Colon (tissue), 2 donors: Measurements from ENCODE around the gene ANKDD1B.
"Not testable (repeated sequence)": the region's sequence is repeated elsewhere in the genome, so short reads cannot be mapped to it uniquely, and the experiment has no call there.

Experiments
- FAIRE-seq: peaks from 2 replicates; lab custom pipeline; 2012; peaks lifted over from hg19 to GRCh38; lab: Jason Lieb, UNC
- donor health status: control.
- donor health status: control.

The ANKDD1B gene

DNA sequence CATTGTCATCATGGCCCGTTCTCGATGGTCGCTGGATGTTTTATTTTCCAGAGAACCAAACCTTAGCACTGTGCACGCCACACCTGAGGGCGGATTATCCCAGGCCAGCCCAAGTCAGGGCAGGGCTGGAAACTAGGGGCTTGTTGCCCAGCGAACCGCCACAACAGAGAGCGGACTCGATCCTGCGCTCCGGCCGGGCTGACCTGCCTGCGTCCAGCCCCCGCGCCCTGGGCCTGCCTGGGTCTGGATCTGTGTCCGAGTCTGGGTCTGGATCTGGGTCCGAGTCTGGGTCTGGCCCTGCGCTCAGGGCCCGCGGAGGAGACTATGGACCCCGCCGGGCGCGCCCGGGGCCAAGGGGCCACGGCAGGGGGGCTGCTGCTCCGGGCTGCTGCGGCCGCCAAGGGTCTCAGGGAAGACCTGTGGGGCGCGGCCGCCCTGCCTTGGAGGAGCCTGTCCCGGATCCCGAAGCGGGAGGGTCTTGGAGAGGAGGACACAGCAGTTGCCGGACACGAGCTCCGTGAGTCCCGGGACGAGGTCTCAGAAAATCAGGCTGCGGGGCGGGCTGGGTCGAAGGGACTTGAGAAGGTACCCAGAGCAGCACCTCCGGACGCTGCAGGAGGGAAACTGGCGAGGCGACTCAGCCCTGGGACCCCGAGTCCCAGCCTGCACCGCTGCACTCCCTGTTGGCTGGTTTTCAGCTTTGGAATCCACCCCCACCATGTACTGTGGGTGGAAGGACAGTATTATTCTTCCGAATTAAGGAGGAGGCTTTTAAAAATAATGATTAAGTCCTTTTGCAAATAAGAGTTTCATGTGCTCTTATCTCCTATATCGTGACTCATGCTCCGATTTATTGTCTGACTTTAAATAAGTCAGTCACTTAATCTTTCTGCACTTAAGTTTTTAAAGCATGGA, at the start of gene ANKDD1B:
Gene ANKDD1B, plus strand, starts transcription at position 143 of the 915 bp plus-strand sequence. Its CDS starts 182 bp downstream, at position 325.
- no peak for FAIRE-seq

DNA sequence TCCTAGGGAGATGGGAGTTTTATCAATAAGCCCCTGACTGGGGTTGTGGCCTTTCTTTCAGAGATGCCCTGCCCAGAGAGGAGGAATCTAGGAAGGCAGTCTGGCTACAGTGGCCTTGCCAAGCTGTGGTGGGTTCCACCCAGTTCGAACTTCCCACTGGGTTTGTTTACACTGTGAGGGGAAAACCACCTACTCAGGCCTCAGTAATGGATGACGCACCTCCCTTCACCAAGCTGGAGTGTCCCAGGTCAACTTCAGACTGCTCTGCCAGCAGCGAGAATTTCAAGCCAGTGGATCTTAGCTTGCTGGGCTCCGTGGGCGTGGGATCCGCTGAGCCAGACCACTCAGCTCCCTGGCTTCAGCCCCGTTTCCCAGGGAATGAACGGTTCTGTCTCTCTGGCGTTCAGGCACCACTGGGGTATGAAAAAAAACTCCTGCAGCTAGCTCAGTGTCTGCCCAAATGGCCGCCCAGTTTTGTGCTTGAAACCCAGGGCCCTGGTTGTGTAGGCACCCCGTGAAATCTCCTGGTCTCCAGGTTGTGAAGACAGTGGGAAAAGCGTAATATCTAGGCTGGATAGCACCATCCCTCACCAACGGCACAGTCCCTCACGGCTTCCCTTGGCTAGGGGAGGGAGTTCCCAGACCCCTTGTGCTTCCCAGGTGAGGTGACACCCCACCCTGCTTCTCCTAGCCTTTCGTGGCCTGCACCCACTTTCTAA, 45.1 kb upstream of the ANKDD1B start:
- not testable (repeated sequence) for FAIRE-seq

DNA sequence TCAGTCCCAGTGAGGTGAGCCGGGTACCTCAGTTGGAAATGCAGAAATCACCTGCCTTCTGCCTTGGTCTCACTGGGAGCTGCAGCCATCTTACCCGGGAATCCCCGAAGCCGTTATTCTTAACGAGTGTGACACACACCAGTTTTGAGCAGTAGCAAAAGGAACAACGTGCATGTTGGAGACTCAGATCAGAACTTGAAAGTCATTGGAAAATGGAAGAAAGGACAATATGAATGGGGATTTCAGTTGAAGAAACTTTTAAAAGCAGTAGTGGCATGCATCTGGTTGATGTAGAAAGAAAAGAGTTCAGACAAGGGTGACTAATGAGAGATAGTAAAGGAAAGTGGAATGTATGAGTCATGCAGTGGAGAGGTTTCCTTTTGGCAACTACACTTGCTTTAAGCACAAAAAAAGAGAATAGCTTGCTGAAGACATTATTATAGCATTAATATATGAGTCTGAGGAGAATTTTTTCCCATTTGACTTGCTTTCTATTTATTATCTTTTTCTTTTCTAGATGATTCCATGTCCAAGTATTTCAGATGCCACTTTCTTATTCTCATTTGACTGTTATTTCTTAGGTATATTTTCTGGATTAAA, 44.4 kb upstream of the ANKDD1B start:
- no peak for FAIRE-seq

- FAIRE-seq = no peak
Observed at GRCh38 chr5:75567710-75568109, 43.5 kb upstream of the ANKDD1B start.

GRCh38 chr5:75568202-75568601, 43.1 kb upstream of the ANKDD1B start:
- FAIRE-seq = no peak

- FAIRE-seq = no peak
Observed at GRCh38 chr5:75571547-75571946, 39.7 kb upstream of the ANKDD1B start.

DNA sequence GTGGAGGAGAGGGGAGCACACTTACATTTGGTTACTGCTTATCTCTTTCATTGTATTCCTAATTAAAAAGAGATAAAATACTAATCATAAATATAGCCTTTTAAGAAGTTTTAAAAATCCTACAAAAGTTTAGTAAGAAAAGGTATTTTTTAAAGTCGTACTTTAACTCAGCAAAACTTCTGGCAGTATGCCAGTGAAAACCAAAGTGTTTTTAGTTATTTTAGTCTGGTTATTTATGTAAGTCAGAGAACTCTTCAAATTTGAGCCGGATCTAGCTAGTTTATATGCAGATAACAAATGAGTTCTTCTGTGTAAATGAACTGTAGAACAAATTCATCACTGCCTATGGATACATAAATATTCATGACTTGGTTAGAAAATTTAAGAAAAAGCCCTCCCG, 36.5 kb upstream of the ANKDD1B start:
- FAIRE-seq = no peak

DNA sequence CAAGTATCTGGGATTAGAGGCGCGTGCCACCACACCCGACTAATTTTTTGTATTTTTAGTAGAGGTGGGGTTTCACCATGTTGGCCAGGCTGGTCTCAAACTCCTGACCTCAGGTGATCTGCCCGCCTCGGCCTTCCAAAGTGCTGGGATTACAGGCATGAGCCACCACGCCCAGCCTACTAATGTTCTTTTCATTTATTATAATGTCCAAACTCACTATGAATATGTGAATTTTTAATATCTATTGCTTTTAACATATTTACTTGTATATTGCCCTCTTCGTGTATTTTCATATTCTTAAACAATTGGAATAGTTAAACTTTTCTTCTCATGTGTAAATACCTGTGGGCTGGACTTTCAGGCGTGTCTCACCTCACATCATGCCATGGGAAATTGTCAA, 33.0 kb upstream of the ANKDD1B start:
- not testable (repeated sequence) for FAIRE-seq

- FAIRE-seq = no peak
Observed at GRCh38 chr5:75584641-75585040, 26.6 kb upstream of the ANKDD1B start.

DNA sequence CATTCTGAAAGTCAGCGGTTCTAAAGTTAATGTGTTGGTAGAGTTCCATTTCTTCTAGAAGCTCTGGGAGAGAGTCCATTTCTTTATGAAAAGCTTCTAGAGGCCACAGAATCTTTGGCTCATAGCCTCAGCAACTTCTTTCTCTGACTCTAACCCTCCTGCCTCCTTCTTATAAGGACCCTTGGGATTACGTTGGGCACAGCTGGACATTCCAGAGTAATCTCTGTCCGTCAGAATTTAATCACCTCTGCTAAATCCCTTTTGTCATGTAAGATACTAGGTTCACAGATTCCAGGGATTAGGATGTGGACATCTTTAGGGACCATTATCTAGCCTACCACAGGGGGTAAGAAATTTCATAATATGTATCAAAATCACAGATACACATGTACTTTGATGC, 22.6 kb upstream of the ANKDD1B start:
- no peak for FAIRE-seq

- no peak for FAIRE-seq
Observed at GRCh38 chr5:75600535-75600934, 10.7 kb upstream of the ANKDD1B start.

DNA sequence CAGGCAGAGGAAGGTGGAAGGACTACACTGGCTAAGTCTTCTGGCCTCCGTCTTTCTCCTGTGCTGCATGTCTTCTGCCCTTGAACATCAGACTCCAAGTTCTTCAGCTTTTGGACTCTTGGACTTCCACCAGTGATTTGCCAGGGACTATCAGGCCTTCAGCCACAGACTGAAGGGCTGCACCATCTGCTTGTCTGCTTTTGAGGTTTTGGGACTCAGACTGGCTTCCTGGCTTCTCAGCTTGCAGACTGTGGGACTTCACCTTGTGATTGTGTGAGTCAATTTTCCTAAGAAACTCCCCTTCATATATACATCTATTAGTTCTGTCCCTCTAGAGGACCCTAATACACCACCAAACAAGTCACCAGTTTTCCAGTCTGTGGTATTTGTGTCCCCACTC, 9.7 kb upstream of the ANKDD1B start:
- no peak for FAIRE-seq

GRCh38 chr5:75601996-75602395, 9.3 kb upstream of the ANKDD1B start:
- FAIRE-seq = no peak

DNA sequence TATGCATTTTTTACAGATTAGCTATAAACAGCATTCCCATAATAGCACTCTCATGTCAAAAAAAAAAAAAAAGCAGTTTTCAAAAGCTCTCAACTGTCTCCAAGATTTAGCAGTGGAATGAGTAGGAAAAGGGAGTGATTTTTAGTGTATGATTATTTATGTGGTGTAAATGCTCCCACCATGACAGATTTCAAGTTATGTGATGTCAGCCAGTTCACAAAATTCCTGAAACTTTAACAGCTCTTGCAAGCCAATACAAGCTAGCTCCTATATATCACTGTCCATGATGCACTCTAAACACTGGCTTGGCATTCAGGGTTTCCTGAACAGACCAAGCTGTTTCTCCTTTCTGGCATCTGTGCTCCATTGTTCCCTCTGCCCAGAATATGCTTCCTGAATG, 7.9 kb upstream of the ANKDD1B start:
- no peak for FAIRE-seq

DNA sequence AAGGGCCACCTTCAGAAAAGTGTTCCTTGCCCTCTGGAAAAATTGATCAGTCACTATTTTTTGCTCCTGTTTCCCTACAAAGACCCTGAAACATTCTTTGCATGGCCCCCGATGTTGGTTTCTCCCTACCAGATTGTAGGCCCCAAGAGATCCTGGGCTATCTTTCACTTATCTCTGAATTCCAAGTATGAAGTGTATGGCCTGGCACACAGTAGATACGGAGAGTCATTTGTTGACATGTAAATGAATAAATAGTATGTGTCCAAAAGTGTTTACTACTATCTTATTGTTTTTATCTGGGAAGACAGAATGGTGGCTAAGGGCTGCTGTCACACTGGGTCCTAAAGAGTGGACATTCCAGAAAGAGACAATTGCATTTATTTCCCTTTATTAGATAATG, 7.4 kb upstream of the ANKDD1B start:
- FAIRE-seq = no peak

- FAIRE-seq = not testable (repeated sequence)
Observed at GRCh38 chr5:75607341-75607740, 3.9 kb upstream of the ANKDD1B start.

DNA sequence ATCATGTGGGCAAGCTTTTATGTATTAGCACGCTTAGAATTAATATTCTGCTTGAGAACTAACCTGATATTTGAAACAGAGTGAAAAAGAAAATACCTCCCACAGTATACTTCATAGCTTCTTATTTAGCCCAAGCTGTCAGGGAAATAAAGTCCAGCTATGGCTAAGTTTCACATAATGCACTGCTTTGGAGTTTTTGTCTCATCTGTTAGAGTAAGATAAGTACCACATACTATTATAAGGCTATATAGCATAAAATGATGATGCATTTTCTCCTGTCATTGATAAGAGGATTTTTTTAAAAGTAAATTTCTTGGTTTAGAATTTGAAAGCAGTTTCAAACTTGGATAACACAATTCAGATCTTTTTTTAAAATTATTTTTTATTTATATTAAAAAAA, 2.4 kb upstream of the ANKDD1B start:
- no peak for FAIRE-seq

- FAIRE-seq = no peak
Observed at GRCh38 chr5:75610201-75610600, 1.1 kb upstream of the ANKDD1B start.

DNA sequence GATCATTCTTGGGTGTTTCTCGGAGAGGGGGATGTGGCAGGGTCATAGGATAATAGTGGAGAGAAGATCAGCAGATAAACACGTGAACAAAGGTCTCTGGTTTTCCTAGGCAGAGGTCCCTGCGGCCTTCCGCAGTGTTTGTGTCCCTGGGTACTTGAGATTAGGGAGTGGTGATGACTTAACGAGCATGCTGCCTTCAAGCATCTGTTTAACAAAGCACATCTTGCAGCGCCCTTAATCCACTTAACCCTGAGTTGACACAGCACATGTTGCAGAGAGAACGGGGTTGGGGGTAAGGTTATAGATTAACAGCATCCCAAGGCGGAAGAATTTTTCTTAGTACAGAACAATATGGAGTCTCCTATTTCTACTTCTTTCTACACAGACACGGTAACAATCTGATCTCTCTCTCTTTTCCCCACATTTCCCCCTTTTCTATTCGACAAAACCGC, 368 bp upstream of the ANKDD1B start:
- not testable (repeated sequence) for FAIRE-seq

DNA sequence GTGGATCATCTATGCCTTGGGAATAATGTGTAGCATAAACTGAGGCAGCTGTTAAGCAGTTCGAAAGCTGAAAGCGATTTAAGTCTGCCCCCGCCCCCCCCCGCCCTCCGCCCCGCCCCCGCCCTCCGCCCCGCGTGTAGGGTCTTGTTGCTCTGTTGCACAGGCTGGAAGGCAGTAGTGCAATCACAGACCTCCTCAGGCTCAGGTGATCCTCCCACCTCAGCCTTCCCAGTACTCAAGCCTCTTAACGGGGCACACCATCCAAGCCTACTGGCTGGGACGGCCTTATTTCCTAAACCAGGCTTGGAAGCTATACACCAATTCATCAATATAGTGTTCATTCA, 945 bp downstream of the ANKDD1B start:
- FAIRE-seq = no peak

GRCh38 chr5:75612901-75613300, 1.6 kb downstream of the ANKDD1B start:
- FAIRE-seq = no peak

DNA sequence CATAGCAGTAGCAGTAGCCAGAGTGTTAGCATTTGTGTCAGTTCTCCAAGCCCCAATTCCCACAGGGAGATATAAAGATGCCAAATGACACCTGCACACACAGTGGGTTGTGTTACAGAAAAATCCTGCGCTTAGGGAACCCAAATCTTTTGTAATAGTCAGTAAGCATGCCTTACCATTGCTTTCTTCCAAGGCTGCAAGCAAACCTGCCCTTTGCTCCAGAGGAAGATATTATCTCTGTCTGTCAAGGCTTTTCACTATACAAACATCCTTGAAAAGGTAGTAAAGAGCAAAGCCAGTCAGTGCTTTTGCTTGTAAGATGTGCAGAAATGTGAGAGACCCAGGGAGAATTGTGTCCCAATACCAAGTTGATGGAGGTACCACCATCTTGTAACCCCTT, 2.9 kb downstream of the ANKDD1B start:
- no peak for FAIRE-seq

DNA sequence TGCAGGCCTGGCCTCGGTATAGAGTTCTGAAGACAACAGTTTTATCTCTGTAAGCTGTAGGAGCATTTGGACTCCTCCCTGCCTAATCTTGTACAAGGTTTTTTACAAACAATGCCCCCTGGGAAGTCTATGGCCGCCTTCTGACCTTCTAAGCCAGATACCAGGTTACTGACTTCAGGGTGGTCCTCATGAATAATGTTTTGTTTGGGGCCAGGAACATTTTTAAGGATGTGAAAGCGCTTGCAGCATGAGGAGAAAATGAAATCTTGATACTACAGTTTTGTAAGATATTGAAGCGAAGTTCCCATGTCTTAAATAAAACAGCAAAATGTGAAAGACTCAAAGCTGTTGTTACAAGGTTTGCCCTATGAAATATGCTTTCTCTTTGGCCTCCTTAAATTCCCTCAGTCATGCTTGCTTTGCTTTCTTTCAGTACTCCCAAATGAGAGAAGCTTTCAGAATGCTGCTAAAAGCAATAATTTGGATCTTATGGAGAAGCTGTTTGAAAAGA, 5.2 kb downstream of the ANKDD1B start:
- no peak for FAIRE-seq
